ENCODE data around the gene MRPS5. TPM values are rescaled to one million over a fixed set of nuclear protein-coding genes. Genes with fewer than 3 reads are reported as not detected.
"Not testable (repeated sequence)": the region's sequence is repeated elsewhere in the genome, so short reads cannot be mapped to it uniquely, and the experiment has no call there.

MRPS5 gene
- total RNA-seq, 4 donors from 2014 or later: 31.9 to 57.1 (median 36.8) TPM

DNA sequence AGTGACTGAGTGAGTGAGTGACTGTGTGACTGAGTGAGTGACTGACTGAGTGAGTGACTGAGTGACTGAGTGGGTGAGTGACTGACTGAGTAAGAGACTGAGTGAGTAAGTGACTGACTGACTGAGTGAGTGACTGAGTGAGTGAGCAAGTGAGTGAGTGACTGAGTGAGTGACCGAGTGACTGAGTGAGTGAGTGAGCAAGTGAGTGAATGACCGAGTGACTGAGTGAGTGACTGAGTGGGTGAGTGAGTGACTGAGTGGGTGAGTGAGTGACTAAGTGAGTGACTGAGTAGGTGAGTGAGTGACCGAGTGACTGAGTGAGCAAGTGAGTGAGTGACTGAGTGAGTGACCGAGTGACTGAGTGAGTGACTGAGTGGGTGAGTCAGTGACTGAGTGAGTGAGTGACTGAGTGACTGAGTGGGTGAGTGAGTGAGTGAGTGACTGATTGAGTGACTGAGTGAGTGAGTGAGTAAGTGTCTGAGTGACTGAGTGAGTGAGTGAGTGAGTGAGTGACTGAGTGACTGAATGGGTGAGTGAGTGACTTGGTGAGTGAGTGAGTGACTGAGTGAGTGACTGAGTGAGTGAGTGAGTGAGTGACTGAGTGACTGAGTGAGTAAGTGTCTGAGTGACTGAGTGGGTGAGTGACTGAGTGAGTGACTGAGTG is 82.8 kb downstream of the MRPS5 start:
- H3K4me1 ChIP-seq: peaks cover 9% of the 10 kb centered on the region
- H3K27ac ChIP-seq: no peak overlapping the region
- H3K9me3 ChIP-seq: no peaks in the 10 kb centered on the region
- WGBS: 93% methylated on average over 4 of the region's 4 CpGs
- no peak overlapping the region for H3K4me3 ChIP-seq
- H3K36me3 ChIP-seq: no peaks in the 10 kb centered on the region
- TF ChIP-seq POLR2A (IDR thresholded peaks at IDR 0.05) (no peak), EP300 (IDR thresholded peaks at IDR 0.05) (no peak), POLR2AphosphoS5 (IDR thresholded peaks at IDR 0.05) (no peak)
- TF ChIP-seq, protein P1, sequence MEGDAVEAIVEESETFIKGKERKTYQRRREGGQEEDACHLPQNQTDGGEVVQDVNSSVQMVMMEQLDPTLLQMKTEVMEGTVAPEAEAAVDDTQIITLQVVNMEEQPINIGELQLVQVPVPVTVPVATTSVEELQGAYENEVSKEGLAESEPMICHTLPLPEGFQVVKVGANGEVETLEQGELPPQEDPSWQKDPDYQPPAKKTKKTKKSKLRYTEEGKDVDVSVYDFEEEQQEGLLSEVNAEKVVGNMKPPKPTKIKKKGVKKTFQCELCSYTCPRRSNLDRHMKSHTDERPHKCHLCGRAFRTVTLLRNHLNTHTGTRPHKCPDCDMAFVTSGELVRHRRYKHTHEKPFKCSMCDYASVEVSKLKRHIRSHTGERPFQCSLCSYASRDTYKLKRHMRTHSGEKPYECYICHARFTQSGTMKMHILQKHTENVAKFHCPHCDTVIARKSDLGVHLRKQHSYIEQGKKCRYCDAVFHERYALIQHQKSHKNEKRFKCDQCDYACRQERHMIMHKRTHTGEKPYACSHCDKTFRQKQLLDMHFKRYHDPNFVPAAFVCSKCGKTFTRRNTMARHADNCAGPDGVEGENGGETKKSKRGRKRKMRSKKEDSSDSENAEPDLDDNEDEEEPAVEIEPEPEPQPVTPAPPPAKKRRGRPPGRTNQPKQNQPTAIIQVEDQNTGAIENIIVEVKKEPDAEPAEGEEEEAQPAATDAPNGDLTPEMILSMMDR (IDR thresholded peaks at IDR 0.05): no peak
- no peak for DNase-seq (ENCODE audit: low spot score in 2 of 2)
- H3K27me3 ChIP-seq: peaks cover 15% of the 10 kb centered on the region

DNA sequence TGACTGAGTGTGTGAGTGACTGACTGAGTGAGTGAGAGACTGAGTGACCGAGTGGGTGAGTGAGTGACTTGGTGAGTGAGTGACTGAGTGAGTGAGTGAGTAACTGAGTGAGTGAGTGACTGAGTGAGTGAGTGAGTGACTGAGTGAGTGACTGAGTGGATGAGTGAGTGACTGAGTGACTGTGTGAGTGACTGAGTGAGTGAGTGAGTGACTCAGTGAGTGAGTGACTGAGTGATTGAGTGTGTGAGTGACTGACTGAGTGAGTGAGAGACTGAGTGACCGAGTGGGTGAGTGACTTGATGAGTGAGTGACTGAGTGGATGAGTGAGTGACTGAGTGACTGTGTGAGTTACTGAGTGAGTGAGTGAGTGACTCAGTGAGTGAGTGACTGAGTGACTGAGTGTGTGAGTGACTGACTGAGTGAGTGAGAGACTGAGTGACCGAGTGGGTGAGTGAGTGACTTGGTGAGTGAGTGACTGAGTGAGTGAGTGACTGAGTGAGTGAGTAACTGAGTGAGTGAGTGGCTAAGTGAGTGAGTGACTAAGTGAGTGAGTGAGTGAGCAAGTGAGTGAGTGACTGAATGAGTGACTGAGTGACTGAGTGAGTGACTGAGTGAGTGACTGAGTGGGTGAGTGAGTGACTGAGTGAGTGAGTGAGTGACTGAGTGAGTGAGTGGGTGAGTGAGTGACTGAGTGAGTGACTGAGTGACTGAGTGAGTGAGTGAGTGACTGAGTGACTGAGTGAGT is 83.6 kb downstream of the MRPS5 start:
- peaks cover 22% of the 10 kb centered on the region for H3K27me3 ChIP-seq
- 85% methylated on average over 3 of the region's 3 CpGs for WGBS
- H3K9me3 ChIP-seq; H3K4me1 ChIP-seq; H3K4me3 ChIP-seq; H3K36me3 ChIP-seq; DNase-seq (ENCODE audit: low spot score in 2 of 2); H3K27ac ChIP-seq: not testable (repeated sequence)

DNA sequence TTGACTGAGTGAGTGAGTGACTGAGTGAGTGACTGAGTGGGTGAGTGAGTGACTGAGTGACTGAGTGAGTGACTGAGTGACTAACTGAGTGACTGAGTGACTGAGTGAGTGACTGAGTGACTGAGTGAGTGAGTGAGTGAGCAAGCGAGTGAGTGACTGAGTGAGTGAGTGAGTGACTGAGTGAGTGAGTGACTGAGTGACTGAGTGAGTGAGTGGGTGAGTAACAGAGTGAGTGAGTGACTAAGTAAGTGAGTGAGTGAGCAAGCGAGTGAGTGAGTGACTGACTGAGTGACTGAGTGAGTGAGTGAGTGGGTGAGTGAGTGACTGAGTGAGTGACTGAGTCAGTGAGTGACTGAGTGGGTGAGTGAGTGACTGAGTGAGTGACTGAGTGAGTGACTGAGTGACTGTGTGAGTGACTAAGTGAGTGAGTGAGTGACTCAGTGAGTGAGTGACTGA is 84.2 kb downstream of the MRPS5 start:
- Histone ChIP-seq H3K4me1 (no peaks in the 10 kb centered on the region), H3K36me3 (no peaks in the 10 kb centered on the region), H3K4me3 (no peak overlapping the region), H3K27ac (no peak overlapping the region), H3K9me3 (no peaks in the 10 kb centered on the region), H3K27me3 (peaks cover 28% of the 10 kb centered on the region)
- TF ChIP-seq, protein P1 (IDR thresholded peaks at IDR 0.05): no peak
- no peak for TF ChIP-seq POLR2AphosphoS5 (IDR thresholded peaks at IDR 0.05)
- TF ChIP-seq POLR2A (IDR thresholded peaks at IDR 0.05): no peak
- TF ChIP-seq EP300 (IDR thresholded peaks at IDR 0.05): no peak
- no peak for DNase-seq (ENCODE audit: low spot score in 2 of 2)
- 87% methylated on average over 2 of the region's 2 CpGs for WGBS

DNA sequence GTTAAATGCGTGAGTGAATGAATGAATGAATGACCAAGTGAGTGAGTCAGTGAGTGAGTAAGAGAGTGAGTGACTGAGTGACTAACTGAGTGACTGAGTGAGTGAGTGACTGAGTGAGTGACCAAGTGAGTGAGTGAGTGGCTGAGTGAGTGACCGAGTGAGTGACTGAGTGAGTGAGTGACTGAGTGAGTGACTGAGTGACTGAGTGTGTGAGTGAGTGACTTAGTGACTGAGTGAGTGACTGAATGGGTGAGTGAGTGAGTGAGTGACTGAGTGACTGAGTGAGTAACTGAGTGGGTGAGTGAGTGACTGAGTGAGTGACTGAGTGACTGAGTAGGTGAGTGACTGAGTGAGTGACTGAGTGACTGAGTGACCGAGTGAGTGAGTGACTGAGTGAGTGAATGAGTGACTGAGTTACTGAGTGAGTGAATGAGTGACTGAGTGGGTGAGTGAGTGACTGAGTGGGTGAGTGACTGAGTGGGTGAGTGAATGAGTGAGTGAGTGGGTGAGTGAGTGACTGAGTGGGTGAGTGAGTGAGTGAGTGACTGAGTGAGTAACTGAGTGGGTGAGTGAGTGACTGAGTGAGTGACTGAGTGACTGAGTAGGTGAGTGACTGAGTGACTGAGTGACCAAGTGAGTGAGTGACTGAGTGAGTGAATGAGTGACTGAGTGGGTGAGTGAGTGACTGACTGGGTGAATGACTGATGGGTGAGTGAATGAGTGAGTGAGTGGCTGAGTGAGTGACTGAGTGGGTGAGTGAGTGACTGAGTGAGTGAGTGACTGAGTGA is 84.8 kb downstream of the MRPS5 start:
- Histone ChIP-seq H3K27me3 (peaks cover 34% of the 10 kb centered on the region), H3K4me3 (no peak overlapping the region), H3K9me3 (no peaks in the 10 kb centered on the region), H3K27ac (no peak overlapping the region), H3K4me1 (no peaks in the 10 kb centered on the region), H3K36me3 (no peaks in the 10 kb centered on the region)
- DNase-seq (ENCODE audit: low spot score in 2 of 2): no peak
- no peak for TF ChIP-seq EP300 (IDR thresholded peaks at IDR 0.05)
- TF ChIP-seq, protein P1 (IDR thresholded peaks at IDR 0.05): no peak
- TF ChIP-seq POLR2AphosphoS5 (IDR thresholded peaks at IDR 0.05): no peak
- TF ChIP-seq POLR2A (IDR thresholded peaks at IDR 0.05): no peak
- WGBS: 86% methylated on average over 3 of the region's 3 CpGs

Other genes with a start within 250 kb of the MRPS5 start
- gene MAL, start 96.1 kb downstream of the MRPS5 start, total RNA-seq: 10 to 100 TPM in 3 of 4 donors, 1 to 10 TPM in 1; 6.5 to 29.4 (median 11.8) TPM
- 10 to 100 TPM in 3 of 4 donors, 1 to 10 TPM in 1; 9.1 to 33.3 (median 23.1) TPM for gene ZNF514, start 38.0 kb upstream of the MRPS5 start, total RNA-seq
- 1 to 10 TPM; 1.4 to 4.8 (median 2.6) TPM for gene ZNF2, start 44.0 kb upstream of the MRPS5 start, total RNA-seq
- 1 to 10 TPM; 1.6 to 3.2 (median 2.6) TPM for gene ZNF892, start 85.7 kb upstream of the MRPS5 start, total RNA-seq
- 100 to 1,000 TPM in 2 of 4 donors, 10 to 100 TPM in 2; 96.8 to 166 (median 131) TPM for gene PROM2, start 152.6 kb upstream of the MRPS5 start, total RNA-seq
- gene KCNIP3, start 175.5 kb upstream of the MRPS5 start, total RNA-seq: 10 to 100 TPM in 3 of 4 donors, 1 to 10 TPM in 1; 7.1 to 21.6 (median 13.6) TPM

Data from suprapubic skin (tissue), 4 donors.